HG03439 (cell line): ENCODE results near the gene MBTD1.
"Not testable (repeated sequence)": the region's sequence is repeated elsewhere in the genome, so short reads cannot be mapped to it uniquely, and the experiment has no call there.

ENCODE experiments used
- ATAC-seq: cut with Tn5 transposase; IDR thresholded peaks from one replicate; pipeline ENCODE4 v1.9.1; 2021; ENCODE audit warnings: mild to moderate bottlenecking, moderate library complexity; ENCODE audit not compliant: unreplicated experiment

MBTD1 gene

DNA sequence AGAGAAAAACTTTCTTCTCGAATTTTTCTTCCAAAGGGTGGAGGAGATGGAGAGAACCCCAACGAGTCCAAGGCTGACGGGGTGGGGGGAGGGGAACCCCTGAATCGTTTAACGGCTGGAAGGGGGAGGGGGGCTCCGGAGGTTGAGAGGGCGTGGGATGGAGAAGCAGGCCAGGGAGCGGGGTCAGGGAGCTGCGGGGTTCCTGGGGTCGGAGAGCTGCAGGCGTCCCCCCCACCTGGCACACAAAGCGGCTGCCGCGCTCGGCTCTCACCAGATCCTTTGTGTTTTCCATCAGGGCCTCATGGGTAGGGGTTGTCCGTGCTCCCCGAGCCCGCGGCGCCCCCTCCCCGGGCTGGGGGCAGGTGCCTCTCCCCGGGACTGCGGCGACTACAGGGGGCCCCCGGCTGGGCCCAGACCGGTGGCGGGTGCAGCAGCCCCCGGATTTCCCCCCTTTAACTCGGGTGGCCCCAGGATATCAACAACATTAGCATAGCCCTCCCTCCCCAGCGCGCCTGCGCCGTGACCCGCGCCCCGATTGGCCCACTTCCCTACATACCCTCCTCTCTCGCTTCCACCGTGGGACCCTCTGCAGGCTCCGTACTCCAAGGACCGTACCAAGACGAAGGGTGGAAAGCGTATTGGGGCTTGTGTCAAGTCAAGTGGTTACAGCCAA is at the start of gene MBTD1:
Gene MBTD1 (minus strand): TSS at position 486 of the 673 bp plus-strand sequence. CDS start 34,888 bp downstream, outside the sequence.
- ATAC-seq: peak; percentile 79

DNA sequence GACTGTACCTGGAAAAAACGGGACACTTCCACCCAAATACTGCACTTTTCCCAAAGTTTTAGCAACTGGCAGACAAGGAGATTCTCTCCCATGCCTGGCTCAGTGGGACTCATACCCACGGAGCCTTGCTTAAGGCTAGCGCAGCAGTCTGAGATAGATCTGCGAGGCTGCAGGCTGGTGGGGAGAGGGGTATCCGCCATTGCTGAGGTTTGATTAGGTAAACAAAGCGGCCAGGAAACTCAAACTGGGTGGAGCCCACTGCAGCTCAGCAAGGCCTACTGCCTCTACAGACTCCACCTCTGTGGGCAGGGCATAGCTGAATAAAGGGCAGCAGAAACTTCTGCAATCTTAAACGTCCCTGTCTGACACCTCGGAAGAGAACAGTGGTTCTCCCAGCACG is 45.3 kb upstream of the MBTD1 start:
- ATAC-seq: no peak

DNA sequence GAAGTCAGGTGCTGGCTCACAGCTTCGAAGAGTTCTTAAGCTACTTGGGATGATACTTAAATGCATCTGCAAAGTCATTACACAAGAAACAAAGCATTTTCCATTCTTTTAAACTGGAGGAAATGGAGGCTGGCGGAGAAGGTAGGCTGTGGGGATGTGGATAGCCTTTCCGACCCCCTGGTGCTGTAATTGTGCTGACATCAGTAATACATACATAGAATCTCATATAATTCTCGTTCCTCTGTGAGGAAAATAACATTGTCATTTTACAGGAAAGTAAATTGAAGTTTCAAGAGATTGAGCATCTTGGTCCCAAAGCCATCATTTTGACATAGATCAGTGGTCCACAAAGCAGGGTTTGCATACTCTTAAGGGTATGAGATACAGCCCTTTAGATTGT is 40.0 kb upstream of the MBTD1 start:
- ATAC-seq: no peak

DNA sequence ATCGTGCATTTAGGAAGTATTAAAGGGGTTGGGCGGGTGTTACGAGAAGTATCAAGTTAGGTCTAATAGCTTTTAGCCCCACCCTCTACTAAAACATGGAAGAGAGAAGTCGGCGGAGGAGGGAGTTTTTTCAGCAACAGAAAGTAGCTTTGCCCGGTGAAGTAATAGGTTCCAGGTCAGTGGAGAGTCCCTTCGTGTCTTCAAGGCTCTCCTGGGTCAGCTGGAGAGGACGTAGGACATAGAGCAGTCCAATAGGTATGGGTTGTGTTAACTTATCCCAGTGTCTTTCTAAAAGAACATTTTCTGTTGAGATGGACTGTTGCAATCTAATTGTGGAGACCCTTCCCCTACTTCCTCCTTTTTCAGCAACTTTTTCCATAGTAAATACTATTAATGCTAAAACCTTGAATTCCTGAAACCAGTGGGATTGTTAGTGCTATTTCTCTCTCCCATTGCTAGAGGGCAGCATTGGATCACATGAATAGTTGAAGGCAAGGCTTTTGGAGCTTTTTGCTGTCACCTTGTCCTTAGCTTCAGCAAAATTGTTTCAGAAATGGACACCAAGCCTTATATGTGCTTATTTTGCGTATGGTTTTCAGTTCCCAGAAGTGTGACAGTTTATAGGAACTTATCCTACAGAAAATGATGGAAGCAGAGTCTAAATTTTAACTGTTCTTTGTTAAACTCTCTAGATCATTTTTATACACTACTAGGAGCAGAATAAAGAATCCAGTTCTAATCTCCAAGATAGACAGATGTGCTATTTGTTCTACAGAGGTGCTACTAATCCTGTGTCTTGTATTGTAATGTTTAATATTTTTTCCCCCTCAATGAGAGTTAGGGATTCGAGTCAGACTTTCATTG is 38.9 kb upstream of the MBTD1 start:
- no peak for ATAC-seq

DNA sequence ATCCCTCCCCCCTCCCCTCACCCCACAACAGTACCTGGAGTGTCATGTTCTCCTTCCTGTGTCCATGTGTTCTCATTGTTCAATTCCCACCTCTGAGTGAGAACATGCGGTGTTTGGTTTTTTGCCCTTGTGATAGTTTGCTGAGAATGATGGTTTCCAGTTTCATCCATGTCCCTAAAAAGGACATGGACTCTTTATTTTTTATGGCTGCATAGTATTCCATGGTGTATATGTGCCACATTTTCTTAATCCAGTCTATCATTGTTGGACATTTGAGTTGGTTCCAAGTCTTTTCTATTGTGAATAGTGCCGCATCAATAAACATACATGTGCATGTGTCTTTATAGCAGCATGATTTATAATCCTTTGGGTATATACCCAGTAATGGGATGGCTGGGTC is 34.5 kb upstream of the MBTD1 start:
- ATAC-seq: not testable (repeated sequence)

DNA sequence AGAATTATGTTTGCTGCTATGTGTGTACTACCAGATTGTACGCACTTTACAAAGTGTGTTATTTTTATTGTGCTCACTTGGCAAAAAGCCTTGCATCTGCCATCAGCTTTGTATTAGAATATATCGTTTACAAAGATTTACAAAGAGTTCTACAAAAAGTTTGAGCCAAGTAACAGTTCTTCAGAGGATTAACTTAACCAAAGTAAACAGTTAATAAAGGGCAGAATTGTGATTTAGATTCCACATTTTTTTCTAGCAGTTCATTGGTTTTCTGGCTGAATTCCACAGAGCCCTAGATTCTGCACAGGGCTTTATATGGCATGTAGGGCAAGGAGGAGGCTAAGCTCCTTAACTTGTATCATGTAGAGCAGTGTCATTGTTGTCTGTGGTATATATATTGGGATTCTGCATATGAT is 29.9 kb upstream of the MBTD1 start:
- ATAC-seq: no peak

DNA sequence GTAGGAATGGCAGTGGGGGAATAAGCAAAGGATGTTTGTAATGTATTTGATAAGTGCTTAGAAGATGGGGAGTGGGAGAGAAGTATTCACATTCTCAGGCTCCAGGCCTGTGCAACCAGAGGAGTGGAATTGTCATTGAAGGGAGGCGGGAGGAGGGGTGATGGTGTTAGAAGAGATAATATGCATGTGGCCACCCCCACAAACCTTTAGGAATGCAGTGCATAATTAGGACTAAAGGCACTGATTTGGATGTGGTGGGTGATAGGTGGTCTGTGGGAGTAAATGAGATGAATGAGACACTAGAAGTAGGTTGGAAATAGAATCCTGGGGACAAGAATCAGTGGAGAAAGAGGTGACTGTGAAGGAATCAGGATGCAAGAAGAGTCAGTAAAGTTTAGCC is 27.6 kb upstream of the MBTD1 start:
- ATAC-seq: no peak

DNA sequence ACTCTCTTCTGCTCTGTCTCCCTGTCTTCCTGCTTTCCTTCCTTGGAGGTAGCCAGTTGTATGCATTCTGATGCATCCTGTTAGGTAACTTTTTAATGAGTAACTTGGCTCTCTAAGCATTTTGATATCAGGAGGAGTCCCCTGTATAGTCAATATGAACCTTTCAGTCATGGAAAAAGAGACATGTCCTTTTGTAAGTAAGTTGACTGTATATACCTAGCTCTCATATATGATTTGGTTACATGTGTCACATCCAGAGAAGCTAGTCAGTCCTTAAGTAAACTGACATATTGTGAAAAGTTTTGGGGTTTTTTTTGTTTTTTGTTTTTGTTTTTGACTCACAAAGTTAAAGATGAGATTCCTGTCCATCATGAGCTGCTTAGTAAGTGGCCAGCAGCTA is 19.3 kb upstream of the MBTD1 start:
- ATAC-seq: no peak

DNA sequence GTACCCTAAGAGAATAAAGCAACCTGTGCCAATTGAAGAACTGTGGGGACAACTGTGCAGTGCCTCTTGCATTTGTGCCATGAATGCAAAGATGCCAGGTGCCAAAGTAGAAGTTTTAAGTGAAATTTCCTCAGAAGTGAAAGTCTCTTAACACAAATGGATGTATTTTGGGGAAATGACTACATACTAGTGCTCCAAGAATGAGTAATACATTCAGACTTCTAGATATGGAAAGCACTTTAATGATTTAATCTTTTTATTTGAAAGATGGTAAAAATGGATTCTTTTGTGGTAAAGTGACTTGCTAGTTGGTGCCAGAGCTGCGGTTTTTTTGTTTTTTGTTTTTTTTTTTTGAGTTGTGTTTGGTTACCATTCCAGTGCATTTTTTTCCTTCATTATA is 15.5 kb upstream of the MBTD1 start:
- ATAC-seq: no peak

DNA sequence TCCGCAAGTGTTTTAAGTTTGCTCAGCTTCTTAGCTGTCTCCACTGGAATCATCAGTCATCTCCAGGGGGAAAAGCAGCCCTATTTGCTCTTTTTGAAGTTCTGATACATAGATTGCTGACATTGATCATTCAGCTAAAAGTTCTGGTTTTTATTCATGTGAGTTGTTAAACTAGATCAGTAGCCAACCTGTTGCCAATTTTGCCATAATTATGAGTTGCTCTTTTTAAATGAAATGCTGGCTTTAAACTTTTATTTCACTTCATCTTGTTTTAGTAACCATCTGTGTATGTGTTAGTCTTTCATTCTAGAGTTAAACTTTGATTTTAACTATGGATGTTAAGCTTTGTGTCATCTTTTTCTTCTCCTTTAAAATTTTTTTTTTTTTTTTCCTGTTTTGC is 13.0 kb upstream of the MBTD1 start:
- no peak for ATAC-seq

DNA sequence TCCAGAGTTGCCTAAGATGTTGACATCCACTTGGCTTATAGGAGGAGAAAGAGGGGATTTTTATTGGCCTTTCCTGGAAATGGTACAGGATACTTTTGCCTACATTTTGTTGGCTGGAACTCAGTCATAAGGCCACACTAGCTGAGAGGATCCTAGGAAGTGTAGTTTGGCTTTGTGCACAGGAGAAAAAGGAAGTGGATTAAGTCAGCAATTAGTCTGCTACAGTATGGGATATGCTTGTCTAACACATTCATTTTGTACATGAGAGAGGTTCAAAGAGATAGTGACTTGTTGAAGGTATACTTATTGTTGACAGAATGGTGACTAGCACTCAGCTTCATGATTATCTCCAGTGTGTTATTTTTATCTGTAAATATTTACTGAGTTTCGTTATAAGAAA is 10.8 kb upstream of the MBTD1 start:
- ATAC-seq: no peak

DNA sequence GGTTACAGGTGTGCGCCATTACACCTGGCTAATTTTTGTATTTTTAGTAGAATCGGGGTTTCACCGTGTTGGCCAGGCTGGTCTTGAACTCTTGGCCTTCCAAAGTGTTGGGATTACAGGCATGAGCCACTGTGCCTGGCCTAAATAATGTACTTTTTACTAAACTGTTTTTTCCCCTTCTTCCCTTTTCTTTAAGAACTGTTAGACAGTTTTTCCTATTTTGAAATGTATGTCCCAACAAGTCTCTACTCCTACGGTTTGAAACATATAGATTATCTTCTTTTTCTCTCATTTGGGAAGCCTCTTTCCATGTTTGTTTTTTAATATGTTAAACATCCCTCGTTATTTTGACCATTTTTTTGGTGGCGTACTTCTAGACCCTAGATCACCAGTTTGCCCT is 10.1 kb upstream of the MBTD1 start:
- no peak for ATAC-seq

DNA sequence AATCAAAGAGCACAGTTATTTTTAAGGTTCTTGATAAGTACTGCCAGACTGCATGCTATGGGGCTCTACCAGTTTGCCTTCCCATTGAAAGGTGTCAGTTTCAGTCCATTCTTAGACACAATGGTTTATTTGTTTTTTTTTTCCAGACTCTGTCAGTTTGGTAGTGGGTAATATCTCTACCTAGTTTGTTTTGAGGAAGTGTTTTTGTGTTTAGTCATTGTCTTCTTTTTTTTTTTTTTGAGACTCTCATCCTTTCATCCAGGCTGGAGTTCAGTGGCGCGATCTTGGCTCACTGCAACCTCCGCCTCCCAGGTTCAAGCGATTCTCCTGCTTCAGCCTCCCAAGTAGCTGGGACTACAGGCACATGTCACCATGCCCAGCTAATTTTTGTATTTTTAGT is 4.6 kb upstream of the MBTD1 start:
- not testable (repeated sequence) for ATAC-seq

DNA sequence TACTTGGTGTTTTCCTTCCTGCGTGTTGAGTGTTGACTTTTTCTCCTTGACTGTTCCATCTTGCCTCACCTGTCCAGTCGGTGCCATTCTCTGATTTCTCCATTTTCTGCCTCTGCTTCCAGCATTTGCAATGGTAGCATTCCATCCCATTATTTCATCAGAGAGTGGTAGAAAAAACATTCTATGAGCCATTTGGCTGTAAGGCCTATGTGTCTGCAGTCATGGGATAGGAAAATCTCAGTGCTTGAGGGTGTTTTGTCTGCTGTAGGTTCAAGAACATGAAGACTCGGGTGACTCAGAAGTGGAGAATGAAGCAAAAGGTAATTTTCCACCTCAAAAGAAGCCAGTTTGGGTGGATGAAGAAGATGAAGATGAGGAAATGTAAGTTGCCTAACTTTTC is 3.2 kb upstream of the MBTD1 start:
- no peak for ATAC-seq

DNA sequence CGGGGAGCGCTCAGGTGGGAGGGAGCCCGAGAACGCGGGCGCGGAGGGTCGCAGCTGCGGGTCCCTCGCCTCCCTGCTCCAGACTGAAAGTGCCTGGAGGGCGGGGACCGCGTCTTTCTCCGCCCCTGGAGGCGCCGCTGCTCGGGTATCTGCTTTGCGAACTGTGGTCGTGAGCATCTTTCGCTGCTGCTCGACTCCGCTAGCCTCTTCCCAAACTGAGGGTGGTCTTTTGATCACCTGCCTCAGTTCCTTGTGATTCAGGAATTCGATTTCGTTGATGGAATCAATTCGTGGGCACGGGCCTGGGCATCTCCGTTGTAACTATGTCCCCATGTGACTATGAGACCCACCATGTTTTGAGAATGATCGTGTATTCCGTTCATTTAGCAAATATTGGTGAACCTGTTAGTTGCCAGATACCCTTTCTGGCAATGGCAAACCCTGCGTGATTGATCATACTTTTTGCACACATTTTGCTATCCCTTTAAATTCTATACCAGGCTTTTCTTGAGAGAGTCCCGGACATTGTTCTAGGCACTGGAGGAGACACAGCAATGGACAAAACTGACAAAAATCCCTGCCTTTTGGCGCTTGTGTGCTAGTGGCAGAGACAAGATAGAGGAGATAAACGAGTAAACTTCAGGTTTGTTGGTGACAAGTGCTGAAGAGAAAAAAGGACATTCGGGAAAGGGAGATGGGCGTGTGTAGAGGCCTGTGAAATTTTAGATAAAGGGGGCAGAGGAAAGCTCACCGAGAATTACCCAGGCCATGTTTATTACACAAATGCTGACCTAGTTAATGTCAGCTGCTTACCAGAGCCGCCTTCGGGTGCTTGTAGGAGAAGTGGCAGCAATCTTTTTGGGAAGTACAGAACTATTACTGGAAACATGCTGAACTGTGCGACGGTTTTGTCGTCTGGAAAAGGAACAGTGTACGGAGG is 1.4 kb upstream of the MBTD1 start:
- no peak for ATAC-seq

DNA sequence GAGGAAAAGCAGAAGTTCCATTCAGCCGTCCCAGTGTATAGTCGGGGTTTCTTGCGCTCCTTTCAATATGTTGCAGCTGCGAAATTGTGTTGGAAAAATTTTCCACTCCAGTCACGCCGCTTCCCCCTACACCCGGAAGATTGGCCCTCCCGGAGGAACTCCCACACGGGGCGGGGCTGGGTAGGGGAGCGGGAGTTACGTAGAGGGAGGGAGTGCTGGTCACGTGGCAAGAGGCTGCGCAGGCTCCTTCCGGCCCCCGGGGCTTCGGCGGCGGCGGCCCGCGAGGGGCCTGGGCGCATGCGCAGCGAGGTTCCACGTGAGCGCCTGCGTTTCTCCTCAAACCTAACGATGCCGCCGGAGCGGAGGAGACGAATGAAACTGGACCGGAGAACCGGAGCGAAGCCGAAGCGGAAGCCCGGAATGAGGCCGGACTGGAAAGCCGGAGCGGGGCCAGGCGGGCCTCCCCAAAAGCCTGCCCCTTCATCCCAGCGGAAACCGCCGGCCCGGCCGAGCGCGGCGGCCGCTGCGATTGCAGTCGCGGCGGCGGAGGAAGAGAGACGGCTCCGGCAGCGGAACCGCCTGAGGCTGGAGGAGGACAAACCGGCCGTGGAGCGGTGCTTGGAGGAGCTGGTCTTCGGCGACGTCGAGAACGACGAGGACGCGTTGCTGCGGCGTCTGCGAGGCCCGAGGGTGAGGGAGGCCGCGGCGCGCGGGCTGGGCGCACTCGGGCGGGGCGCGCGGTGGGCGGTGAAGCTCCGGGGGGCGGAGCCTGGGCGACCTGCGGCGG is 581 bp upstream of the MBTD1 start, which contains the start of gene UTP18:
Gene UTP18 (plus strand): TSS at position 310 of the 787 bp plus-strand sequence. CDS start 39 bp downstream, at position 349.
- ATAC-seq: peak; percentile 82

DNA sequence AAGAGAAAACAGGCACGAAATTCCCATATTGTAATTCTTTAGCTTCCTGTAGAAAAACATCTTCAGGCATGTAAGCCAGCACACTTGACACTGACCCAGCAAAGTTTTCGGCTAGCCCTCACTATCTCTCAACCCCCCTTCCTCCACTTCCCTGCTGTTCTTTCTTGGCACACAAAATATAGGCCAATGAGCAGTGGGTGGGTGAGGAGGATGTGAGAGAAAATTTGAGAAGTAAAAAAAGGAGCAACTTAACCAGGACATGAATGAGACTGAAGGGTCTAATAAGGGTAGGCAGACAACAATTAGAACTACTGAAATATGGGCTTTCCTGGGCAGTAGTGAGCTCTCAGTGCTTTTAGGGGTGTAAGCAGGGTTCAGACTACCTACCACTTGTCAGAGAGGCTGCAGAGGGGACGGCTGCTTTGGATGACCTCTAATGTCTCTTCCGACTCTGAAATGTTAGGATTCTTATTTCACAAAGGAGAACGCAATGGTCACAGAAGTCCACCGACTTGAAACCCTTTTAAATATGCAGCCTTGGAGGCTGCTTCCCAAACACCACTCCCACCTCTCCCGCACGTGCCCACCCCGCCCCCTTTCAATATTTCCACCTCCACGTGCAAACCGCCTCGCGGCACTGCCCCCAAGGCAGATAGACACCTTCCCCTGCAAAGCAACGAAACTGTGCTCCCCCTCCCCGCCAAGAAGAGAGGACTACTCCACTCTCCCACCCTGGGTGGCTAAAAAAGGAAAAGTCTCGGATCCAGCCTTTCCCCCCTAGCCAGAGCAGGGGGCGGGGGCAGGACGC is 889 bp downstream of the MBTD1 start:
- no peak for ATAC-seq

DNA sequence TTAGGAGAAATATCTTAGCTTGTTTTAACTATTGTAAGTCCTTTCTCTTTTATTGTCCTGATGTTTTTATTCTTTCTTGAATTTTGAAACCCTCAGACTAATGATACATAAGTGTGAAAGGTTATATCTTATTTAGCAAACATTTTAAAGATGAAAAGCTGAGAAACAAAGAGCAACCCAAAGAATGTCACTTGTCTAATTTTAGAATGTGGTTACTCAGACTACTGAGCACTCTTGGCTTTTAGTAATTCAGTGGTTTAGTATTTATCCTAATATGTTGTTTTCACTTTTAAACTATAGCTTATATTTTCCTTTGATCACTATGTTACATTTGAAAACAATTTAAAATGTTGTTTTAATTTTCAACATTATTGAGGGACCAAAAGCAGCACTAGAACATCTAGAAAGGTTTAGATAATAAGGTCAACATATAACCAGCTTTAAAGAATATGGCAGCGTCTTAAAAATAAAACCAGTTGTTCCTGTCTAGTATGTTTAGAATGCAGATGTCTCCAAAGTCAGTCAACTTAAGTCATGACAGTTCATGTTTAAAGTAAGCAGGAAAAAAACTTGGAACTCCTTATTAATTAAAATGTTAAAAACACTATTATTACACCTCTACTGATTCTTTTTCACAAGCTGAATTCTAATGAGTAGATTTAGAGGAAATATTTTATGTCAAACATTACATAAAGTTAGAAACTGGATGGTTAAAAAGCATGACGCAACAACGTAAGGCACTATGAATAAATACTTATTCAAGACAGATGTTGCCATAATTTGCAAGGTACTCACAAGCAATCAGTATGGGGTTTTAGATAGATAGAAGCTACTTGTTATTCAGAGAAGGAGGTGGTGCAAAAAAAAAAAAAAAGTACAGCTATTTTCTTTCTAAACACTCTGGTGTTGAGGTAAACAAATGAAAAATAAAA is 2.4 kb downstream of the MBTD1 start:
- ATAC-seq: no peak
